ENCODE data around the gene NTMT1. TPM values are rescaled to one million over a fixed set of nuclear protein-coding genes. Genes with fewer than 3 reads are reported as not detected.

NTMT1 gene
- total RNA-seq, 1 experiment from 2014 or later, result 87.1 TPM

DNA sequence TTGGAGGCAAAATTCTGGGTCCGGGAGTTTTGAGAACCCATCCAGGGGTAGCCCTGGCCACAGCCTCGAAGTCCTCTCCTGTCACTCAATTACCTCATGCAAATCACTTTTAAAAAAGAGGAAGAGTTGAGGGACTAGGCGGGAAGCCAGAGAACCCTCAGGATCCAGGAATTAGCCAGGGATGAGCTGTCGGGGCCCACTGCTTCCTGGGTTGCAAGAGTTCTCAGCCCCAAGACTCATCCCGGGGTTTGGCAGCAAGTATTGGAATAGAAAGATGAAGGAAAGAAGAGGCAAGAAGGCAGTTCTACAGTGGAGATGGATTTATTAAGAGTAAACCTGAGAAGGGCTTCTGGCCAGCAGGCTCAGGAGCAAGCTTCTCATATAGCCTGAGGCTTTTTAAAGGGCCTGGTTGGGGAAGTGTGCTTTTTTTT is 30.6 kb upstream of the NTMT1 start:
- no peak overlapping the region for H3K27ac ChIP-seq (ENCODE audit: low read depth, low read length, poor library complexity, severe bottlenecking)
- H3K36me3 ChIP-seq (ENCODE audit: insufficient read depth, low read length, poor library complexity, severe bottlenecking), result no peaks in the 10 kb centered on the region
- no peak overlapping the region for H3K4me3 ChIP-seq (ENCODE audit: low read depth, low read length, poor library complexity, severe bottlenecking)
- TF ChIP-seq EZH2 (IDR thresholded peaks at IDR 0.05; ENCODE audit: borderline replicate concordance, low read depth, low read length, poor library complexity, severe bottlenecking), result no peak
- TF ChIP-seq, protein P1, sequence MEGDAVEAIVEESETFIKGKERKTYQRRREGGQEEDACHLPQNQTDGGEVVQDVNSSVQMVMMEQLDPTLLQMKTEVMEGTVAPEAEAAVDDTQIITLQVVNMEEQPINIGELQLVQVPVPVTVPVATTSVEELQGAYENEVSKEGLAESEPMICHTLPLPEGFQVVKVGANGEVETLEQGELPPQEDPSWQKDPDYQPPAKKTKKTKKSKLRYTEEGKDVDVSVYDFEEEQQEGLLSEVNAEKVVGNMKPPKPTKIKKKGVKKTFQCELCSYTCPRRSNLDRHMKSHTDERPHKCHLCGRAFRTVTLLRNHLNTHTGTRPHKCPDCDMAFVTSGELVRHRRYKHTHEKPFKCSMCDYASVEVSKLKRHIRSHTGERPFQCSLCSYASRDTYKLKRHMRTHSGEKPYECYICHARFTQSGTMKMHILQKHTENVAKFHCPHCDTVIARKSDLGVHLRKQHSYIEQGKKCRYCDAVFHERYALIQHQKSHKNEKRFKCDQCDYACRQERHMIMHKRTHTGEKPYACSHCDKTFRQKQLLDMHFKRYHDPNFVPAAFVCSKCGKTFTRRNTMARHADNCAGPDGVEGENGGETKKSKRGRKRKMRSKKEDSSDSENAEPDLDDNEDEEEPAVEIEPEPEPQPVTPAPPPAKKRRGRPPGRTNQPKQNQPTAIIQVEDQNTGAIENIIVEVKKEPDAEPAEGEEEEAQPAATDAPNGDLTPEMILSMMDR (conservative IDR thresholded peaks at IDR 0.05; ENCODE audit: low read depth, low read length), result no peak
- POLR2A ChIA-PET (ENCODE audit: low non-redundant PET), result no interaction called here
- no peaks in the 10 kb centered on the region for H3K9me3 ChIP-seq (ENCODE audit: low read depth, low read length, poor library complexity, severe bottlenecking)
- BruUV-seq (replicated peaks), result no TSS peak
- CTCF ChIA-PET, result interaction anchor here (0.6 kb wide), 1 partner anchor 112 kb away, joined by 4 read pairs; no protein-coding TSS in a partner anchor
- intact Hi-C loops (cut with micrococcal nuclease; ENCODE audit: unreplicated experiment), result no loop called here
- no peak for DNase-seq (ENCODE audit: low spot score)
- no peaks in the 10 kb centered on the region for H3K27me3 ChIP-seq (replicated peaks; ENCODE audit: insufficient read depth, low read depth, low read length, poor library complexity)
- H3K4me1 ChIP-seq (ENCODE audit: insufficient read depth, low read length, poor library complexity, severe bottlenecking), result peaks cover 13% of the 10 kb centered on the region

DNA sequence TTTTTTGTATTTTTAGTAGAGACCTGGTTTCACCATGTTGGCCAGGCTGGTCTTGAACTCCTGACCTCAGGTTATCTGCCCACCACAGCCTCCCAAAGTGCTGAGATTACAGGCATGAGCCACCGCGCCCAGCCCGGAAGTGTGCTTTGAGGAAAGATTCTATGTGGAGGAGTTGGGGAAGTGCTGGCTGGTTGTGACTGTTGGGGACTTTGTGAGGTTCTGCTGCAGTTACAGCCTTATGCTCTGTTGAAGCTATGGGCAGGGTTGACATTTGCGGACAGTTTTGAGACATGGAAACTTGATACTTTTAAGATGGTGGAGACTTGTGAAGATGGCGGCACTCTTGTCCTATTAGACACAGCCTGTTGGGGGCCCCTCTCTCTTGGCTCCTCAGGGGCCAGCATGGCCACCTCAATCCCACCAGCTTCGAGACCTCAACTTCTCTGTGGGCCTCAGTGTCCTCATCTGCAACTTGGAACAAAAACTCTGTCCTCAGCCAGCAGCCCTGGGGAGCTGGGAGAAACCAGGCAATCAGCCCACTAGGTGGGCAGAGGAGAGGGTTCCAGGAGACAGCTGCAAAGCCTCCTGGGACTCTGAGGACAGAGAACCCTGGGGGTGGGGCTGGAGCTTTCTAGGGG is 29.9 kb upstream of the NTMT1 start:
- BruUV-seq (replicated peaks), result no TSS peak
- no peaks in the 10 kb centered on the region for H3K9me3 ChIP-seq (ENCODE audit: low read depth, low read length, poor library complexity, severe bottlenecking)
- ChIA-PET CTCF (no interaction called here), POLR2A (ENCODE audit: low non-redundant PET) (no interaction called here)
- TF ChIP-seq, protein P1 (conservative IDR thresholded peaks at IDR 0.05; ENCODE audit: low read depth, low read length), result no peak
- no peak for TF ChIP-seq EZH2 (IDR thresholded peaks at IDR 0.05; ENCODE audit: borderline replicate concordance, low read depth, low read length, poor library complexity, severe bottlenecking)
- H3K27ac ChIP-seq (ENCODE audit: low read depth, low read length, poor library complexity, severe bottlenecking), result no peak overlapping the region
- intact Hi-C loops (cut with micrococcal nuclease; ENCODE audit: unreplicated experiment), result no loop called here
- H3K4me1 ChIP-seq (ENCODE audit: insufficient read depth, low read length, poor library complexity, severe bottlenecking), result peaks cover 8% of the 10 kb centered on the region
- no peaks in the 10 kb centered on the region for H3K27me3 ChIP-seq (replicated peaks; ENCODE audit: insufficient read depth, low read depth, low read length, poor library complexity)
- no peak overlapping the region for H3K4me3 ChIP-seq (ENCODE audit: low read depth, low read length, poor library complexity, severe bottlenecking)
- no peaks in the 10 kb centered on the region for H3K36me3 ChIP-seq (ENCODE audit: insufficient read depth, low read length, poor library complexity, severe bottlenecking)
- DNase-seq (ENCODE audit: low spot score), result no peak

DNA sequence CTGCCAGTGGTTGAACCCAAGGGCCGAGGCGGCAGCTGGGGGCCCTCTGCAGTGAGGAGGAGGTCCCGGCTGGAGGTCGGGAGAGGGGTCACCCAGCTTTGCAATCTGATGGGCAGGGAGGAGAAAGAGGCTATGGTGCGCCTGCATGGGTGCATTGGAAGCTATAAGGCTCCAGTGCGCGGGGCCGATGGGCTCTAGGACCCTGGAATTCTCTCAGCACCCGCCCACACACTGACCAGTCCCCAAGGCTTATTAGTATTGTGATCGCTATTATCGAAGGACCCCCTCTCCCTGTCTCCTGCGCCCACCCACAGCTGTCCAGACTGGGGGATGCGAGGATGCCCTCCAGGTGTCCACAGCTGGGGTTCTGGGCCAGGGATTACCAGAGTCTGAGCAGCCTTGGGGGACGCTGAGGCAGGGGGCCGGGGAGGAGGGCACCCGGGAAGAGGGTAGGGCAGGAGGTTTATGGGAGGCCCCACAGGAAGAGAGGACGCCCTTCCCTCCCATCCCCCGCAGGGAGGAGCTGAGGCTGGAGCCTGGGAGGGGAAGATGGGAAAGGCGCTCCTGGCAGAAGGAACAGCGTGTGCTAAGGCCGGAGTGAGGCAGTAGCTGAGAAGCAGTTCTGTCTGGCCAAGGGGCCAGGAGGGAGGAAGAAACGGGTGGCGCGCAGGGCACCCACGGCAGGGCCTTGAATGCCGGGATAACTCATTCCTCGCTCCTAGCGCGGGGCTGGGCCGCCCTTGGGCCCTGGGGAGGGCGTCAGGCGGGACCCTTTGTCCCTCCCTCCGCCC is 29.2 kb upstream of the NTMT1 start:
- H3K4me1 ChIP-seq (ENCODE audit: insufficient read depth, low read length, poor library complexity, severe bottlenecking), result peaks cover 8% of the 10 kb centered on the region
- H3K36me3 ChIP-seq (ENCODE audit: insufficient read depth, low read length, poor library complexity, severe bottlenecking), result no peaks in the 10 kb centered on the region
- H3K9me3 ChIP-seq (ENCODE audit: low read depth, low read length, poor library complexity, severe bottlenecking), result no peaks in the 10 kb centered on the region
- BruUV-seq (replicated peaks), result no TSS peak
- intact Hi-C loops (cut with micrococcal nuclease; ENCODE audit: unreplicated experiment), result no loop called here
- no peak for TF ChIP-seq EZH2 (IDR thresholded peaks at IDR 0.05; ENCODE audit: borderline replicate concordance, low read depth, low read length, poor library complexity, severe bottlenecking)
- H3K27ac ChIP-seq (ENCODE audit: low read depth, low read length, poor library complexity, severe bottlenecking), result no peak overlapping the region
- H3K27me3 ChIP-seq (replicated peaks; ENCODE audit: insufficient read depth, low read depth, low read length, poor library complexity), result no peaks in the 10 kb centered on the region
- no peak for DNase-seq (ENCODE audit: low spot score)
- ChIA-PET CTCF (no interaction called here), POLR2A (ENCODE audit: low non-redundant PET) (no interaction called here)
- no peak overlapping the region for H3K4me3 ChIP-seq (ENCODE audit: low read depth, low read length, poor library complexity, severe bottlenecking)
